Spleen (tissue), 7 donors: ENCODE results near the gene KANK4.

Experiments
- CTCF ChIP-seq, 11 experiments: fragments of 200-600 bp in 7 of 11; fragments of 450-650 bp in 4 of 11; sonication (generic) in 4 of 11; IDR thresholded peaks in 8 of 11; conservative IDR thresholded peaks in 3 of 11; 1 replicate in 7 of 11; 2 replicates in 4 of 11; pipeline versions ENCODE4 v1.4.0 to v1.8.0; 2016 to 2021; ENCODE audit warnings: antibody characterized with exemption in 11 of 11, inconsistent platforms in 4 of 11, mild to moderate bottlenecking in 1 of 11
- POLR2A ChIP-seq, 3 donors: fragments of 450-650 bp; IDR thresholded peaks; one replicate each; pipeline ENCODE4 v1.5.1; 2017; ENCODE audit warnings: antibody characterized with exemption in 3 of 3, mild to moderate bottlenecking in 1 of 3
- POLR2AphosphoS5 ChIP-seq, 3 donors: sonication (generic); formaldehyde crosslinking; IDR thresholded peaks; one replicate each; pipeline ENCODE4 v1.5.1; 2017; ENCODE audit warnings: antibody characterized with exemption in 3 of 3
- donor health status: DM: no; HTN: no; CAD: no; lungs with moderate emphysema.
- donor health status: DM: no; HTN: no; CAD: no.
- donor health status: DM: no; HTN: no; CAD: no.

DNA sequence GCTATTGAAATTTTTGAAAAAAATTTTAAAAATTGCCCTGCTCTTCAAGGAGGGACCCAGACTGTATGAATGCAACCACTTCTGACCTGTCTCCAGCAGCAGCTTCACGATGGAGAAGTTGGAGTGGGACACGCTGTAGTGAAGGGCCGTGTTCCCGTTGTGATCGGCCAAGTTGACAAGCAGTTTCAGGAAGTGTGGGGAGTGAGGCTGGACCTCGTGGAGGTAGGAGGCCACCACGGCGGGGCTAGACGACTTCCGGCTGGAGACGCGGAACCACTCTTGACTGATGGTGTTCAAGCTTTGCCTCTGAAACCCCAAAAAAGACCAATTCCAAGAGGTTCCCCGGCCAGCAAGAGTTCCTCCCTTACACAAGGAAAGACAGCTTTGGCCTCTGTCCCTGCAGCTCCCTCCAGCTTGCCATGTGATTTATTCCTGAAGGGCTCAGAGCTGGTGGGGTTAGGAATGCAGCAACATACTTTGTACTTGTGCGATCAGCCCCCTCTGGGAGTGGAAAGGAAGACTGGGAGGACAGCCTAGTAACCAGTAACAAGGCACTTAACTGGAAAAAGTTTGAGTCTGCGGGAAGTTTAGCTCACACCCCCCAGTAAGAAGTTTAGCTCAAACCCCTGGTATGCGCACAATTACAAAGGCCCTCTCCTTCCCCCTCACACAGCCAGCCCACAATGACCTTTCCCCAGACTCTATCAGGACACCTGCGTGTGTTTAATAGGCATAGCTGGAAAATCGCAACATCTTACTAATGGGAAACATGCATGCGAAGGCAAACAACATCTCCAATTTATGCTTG lies 56.0 kb downstream of the KANK4 start:
- TF ChIP-seq CTCF (IDR thresholded peaks at IDR 0.05 in 8 of 11, conservative IDR thresholded peaks at IDR 0.05 in 3 of 11) = no peak
- TF ChIP-seq POLR2A (IDR thresholded peaks at IDR 0.05) = no peak
- no peak for TF ChIP-seq POLR2AphosphoS5 (IDR thresholded peaks at IDR 0.05)
